Spleen (tissue), 7 donors: Measurements from ENCODE around the gene SMIM36.

ENCODE experiments used
- POLR2A ChIP-seq, 3 donors: fragments of 450-650 bp; IDR thresholded peaks; one replicate each; pipeline ENCODE4 v1.5.1; 2017; ENCODE audit warnings: antibody characterized with exemption in 3 of 3, mild to moderate bottlenecking in 1 of 3
- TF ChIP-seq, protein P1 (sequence below), 11 experiments: fragments of 200-600 bp in 7 of 11; fragments of 450-650 bp in 4 of 11; sonication (generic) in 4 of 11; IDR thresholded peaks in 8 of 11; conservative IDR thresholded peaks in 3 of 11; 1 replicate in 7 of 11; 2 replicates in 4 of 11; pipeline versions ENCODE4 v1.4.0 to v1.8.0; 2016 to 2021; ENCODE audit warnings: antibody characterized with exemption in 11 of 11, inconsistent platforms in 4 of 11, mild to moderate bottlenecking in 1 of 11
- donor health status: DM: no; HTN: no; CAD: no; lungs with moderate emphysema.
- donor health status: DM: no; HTN: no; CAD: no.
- donor health status: DM: no; HTN: no; CAD: no.

GRCh38 chr17:55409030-55409800 is 102.0 kb downstream of the SMIM36 start:
- TF ChIP-seq, protein P1, sequence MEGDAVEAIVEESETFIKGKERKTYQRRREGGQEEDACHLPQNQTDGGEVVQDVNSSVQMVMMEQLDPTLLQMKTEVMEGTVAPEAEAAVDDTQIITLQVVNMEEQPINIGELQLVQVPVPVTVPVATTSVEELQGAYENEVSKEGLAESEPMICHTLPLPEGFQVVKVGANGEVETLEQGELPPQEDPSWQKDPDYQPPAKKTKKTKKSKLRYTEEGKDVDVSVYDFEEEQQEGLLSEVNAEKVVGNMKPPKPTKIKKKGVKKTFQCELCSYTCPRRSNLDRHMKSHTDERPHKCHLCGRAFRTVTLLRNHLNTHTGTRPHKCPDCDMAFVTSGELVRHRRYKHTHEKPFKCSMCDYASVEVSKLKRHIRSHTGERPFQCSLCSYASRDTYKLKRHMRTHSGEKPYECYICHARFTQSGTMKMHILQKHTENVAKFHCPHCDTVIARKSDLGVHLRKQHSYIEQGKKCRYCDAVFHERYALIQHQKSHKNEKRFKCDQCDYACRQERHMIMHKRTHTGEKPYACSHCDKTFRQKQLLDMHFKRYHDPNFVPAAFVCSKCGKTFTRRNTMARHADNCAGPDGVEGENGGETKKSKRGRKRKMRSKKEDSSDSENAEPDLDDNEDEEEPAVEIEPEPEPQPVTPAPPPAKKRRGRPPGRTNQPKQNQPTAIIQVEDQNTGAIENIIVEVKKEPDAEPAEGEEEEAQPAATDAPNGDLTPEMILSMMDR (IDR thresholded peaks at IDR 0.05 in 8 of 11, conservative IDR thresholded peaks at IDR 0.05 in 3 of 11): no peak
- no peak for TF ChIP-seq POLR2A (IDR thresholded peaks at IDR 0.05)
